Measurements from ENCODE around the gene CHCHD10. TPM values are rescaled to one million over a fixed set of nuclear protein-coding genes. Genes with fewer than 3 reads are reported as not detected.
A peak's percentile ranks its signal among the peaks of the same experiment; 100 is the strongest.

The CHCHD10 gene
- total and polyA plus RNA-seq, 2 of the 13 experiments (the other 11 are each of a cell fraction or from before 2014, with no cell fraction given), result 37.0 to 62.8 TPM

DNA sequence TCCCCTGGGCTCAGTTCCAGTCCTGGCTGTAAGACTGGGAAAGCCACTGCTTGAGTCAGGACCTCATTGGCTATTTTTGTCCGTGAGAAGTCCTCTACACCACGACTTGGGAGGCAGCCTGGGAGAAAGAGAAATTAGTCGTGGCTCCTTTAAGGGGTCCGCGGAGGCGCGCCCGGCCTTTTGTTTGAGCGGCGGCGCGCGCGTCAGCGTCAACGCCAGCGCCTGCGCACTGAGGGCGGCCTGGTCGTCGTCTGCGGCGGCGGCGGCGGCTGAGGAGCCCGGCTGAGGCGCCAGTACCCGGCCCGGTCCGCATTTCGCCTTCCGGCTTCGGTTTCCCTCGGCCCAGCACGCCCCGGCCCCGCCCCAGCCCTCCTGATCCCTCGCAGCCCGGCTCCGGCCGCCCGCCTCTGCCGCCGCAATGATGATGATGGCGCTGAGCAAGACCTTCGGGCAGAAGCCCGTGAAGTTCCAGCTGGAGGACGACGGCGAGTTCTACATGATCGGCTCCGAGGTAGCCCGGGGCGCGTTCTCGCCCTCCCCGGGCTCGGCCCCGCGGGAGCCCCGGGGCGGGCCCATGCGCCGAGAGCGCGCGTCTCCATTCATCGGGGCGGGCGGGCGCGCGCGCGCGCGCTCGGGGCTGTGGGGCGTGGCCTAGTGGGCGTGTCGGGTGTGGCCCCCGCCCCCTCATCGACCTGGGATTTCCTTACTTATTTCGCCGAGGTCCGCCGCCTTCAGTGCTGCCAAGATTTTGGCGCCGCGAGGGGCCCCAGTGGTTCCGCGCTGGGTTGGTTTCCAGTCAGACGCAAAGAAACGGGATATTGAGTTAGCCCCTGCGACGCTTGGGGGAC is 19.2 kb upstream of the CHCHD10 start, which contains the start of gene SMARCB1 (continued):
- TF ChIP-seq ATAD3A (CRISPR knock-in tag; IDR thresholded peaks at IDR 0.05) (no peak), ZNF619 (CRISPR knock-in tag; IDR thresholded peaks at IDR 0.05) (no peak), ARNT2 (CRISPR knock-in tag; IDR thresholded peaks at IDR 0.05; ENCODE audit: low read depth) (peak; percentile 31; the same call in 1 of the 2 replicates), ZNF274 (CRISPR knock-in tag; IDR thresholded peaks at IDR 0.05) (no peak; the same call in 1 of the 2 replicates), ZNF224 (CRISPR knock-in tag; IDR thresholded peaks at IDR 0.05) (peak; percentile 68; the same call in 1 of the 2 replicates), MTA1 (CRISPR knock-in tag; IDR thresholded peaks at IDR 0.05; ENCODE audit: borderline replicate concordance) (peak; percentile 17; the same call in 1 of the 2 replicates), ZBTB26 (CRISPR knock-in tag; IDR thresholded peaks at IDR 0.05; ENCODE audit: borderline replicate concordance) (no peak), SNRNP70 (IDR thresholded peaks at IDR 0.05; ENCODE audit: low read depth, low read length) (no peak), ZNF513 (CRISPR knock-in tag; conservative IDR thresholded peaks at IDR 0.05) (no peak), POLR2AphosphoS2 (IDR thresholded peaks at IDR 0.05; ENCODE audit: low read depth, low read length) (no peak), ZMYM2 (CRISPR knock-in tag; IDR thresholded peaks at IDR 0.05) (no peak), DMAP1 (CRISPR knock-in tag; IDR thresholded peaks at IDR 0.05) (peak; percentile 33; the same call in 1 of the 2 replicates), GATAD1 (CRISPR knock-in tag; IDR thresholded peaks at IDR 0.05) (no peak), PAX8 (CRISPR knock-in tag; IDR thresholded peaks at IDR 0.05; ENCODE audit: borderline replicate concordance) (no peak), ZNF431 (CRISPR knock-in tag; IDR thresholded peaks at IDR 0.05; ENCODE audit: borderline replicate concordance, low read depth) (no peak), EHMT2 (IDR thresholded peaks at IDR 0.05; ENCODE audit: borderline replicate concordance, low read depth, low read length) (no peak), ZNF761 (CRISPR knock-in tag; conservative IDR thresholded peaks at IDR 0.05) (peak; percentile 44; the same call in 1 of the 2 replicates), FOXA1 (IDR thresholded peaks at IDR 0.05) (no peak), FOXA1 (CRISPR knock-in tag; IDR thresholded peaks at IDR 0.05) (no peak), ZNF235 (CRISPR knock-in tag; IDR thresholded peaks at IDR 0.05; ENCODE audit: borderline replicate concordance) (0 out of 2 replicates have a peak, but pooled peaks have one; percentile 66), NCOA2 (CRISPR knock-in tag; IDR thresholded peaks at IDR 0.05) (no peak), TOE1 (CRISPR knock-in tag; IDR thresholded peaks at IDR 0.05) (no peak), ZNF546 (CRISPR knock-in tag; conservative IDR thresholded peaks at IDR 0.05) (no peak), SAFB2 (CRISPR knock-in tag; IDR thresholded peaks at IDR 0.05; ENCODE audit: borderline replicate concordance, low read depth) (peak; percentile 81; the same call in 1 of the 2 replicates), ZBTB7A (CRISPR knock-in tag; IDR thresholded peaks at IDR 0.05) (no peak)
- TF ChIP-seq, protein P1, sequence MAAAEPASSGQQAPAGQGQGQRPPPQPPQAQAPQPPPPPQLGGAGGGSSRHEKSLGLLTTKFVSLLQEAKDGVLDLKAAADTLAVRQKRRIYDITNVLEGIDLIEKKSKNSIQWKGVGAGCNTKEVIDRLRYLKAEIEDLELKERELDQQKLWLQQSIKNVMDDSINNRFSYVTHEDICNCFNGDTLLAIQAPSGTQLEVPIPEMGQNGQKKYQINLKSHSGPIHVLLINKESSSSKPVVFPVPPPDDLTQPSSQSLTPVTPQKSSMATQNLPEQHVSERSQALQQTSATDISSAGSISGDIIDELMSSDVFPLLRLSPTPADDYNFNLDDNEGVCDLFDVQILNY (CRISPR knock-in tag; conservative IDR thresholded peaks at IDR 0.05), result 0 out of 2 replicates have a peak, but pooled peaks have one; percentile 54
- TF ChIP-seq, protein P2, sequence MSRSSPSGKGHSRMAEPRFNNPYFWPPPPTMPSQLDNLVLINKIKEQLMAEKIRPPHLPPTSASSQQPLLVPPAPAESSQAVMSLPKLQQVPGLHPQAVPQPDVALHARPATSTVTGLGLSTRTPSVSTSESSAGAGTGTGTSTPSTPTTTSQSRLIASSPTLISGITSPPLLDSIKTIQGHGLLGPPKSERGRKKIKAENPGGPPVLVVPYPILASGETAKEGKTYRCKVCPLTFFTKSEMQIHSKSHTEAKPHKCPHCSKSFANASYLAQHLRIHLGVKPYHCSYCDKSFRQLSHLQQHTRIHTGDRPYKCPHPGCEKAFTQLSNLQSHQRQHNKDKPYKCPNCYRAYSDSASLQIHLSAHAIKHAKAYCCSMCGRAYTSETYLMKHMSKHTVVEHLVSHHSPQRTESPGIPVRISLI (CRISPR knock-in tag; IDR thresholded peaks at IDR 0.05; ENCODE audit: borderline replicate concordance), result no peak
